GM12874 (cell line): ENCODE measurements around the gene ZBTB32.

ENCODE experiments used
- CTCF ChIP-seq: IDR thresholded peaks from 2 replicates; pipeline ENCODE4 v1.5.1; 2011; ENCODE audit warnings: low read depth, mild to moderate bottlenecking, control low read depth, low read length, moderate library complexity; ENCODE audit not compliant: insufficient read depth

The ZBTB32 gene

GRCh38 chr19:35702223-35703012, 1.9 kb upstream of the ZBTB32 start:
- no peak for TF ChIP-seq CTCF

- TF ChIP-seq CTCF, result no peak
Measured at GRCh38 chr19:35703343-35703742, 1.0 kb upstream of the ZBTB32 start.

GRCh38 chr19:35708391-35708790, 4.0 kb downstream of the ZBTB32 start:
- TF ChIP-seq CTCF, result no peak

GRCh38 chr19:35710784-35711723, 6.7 kb downstream of the ZBTB32 start:
- no peak for TF ChIP-seq CTCF

GRCh38 chr19:35712567-35713505, 8.5 kb downstream of the ZBTB32 start:
- no peak for TF ChIP-seq CTCF

GRCh38 chr19:35713506-35713850, 9.1 kb downstream of the ZBTB32 start:
- TF ChIP-seq CTCF, result no peak
